GM21447 (cell line): ENCODE results near the gene BDH2.
A peak's percentile ranks its signal among the peaks of the same experiment; 100 is the strongest.

Experiments used
- ATAC-seq: cut with Tn5 transposase; IDR thresholded peaks from one replicate; pipeline ENCODE4 v1.9.1; 2021; ENCODE audit not compliant: unreplicated experiment

The BDH2 gene

DNA sequence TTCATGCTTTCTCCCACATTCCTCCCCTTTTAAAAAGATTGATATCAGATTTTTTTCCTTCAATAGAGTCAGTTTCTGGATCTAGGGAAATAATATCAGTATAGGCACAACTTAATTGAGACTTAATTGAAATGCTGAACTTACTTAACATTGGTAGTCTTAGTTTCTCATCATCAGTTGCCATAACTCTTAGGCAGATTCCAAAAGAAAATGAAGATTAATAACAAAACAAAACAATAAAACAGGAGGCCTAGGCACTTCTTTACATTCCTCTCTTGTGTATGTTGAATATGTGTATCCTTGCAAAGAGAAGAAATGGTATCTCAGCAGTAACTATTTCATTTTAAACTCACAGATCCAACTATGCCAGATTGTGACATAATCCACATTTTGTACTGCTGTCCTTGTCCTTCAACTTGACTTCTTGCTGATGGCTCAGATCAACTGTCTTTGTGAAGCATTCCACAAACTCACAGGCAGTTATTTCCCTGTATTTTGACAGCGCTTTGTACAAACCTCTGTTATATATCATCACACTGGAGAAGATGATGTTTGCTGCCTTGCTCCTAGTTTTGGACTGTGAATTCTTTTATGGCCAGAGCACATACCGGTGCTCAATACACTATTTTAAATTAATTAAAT, 14.0 kb downstream of the BDH2 start:
- ATAC-seq = no peak

DNA sequence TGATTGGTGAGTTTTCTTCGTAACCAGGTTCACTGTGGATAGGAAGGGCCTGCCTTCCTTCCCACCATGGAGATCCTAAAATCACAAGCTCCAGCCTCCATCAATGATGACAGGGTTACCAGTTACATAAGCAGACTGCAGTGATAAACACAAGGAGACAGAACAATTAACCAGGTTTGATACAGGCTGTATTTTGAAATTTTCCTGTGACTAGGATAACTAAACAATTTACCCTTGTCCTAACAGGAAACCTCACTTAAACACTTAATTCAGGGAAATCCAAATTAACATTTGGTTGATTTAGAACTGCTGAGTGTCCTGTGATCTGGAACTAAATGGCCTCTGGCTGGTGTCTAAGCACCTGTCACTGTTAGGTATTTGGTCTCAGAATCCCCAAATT, 20.0 kb downstream of the BDH2 start:
- no peak for ATAC-seq

DNA sequence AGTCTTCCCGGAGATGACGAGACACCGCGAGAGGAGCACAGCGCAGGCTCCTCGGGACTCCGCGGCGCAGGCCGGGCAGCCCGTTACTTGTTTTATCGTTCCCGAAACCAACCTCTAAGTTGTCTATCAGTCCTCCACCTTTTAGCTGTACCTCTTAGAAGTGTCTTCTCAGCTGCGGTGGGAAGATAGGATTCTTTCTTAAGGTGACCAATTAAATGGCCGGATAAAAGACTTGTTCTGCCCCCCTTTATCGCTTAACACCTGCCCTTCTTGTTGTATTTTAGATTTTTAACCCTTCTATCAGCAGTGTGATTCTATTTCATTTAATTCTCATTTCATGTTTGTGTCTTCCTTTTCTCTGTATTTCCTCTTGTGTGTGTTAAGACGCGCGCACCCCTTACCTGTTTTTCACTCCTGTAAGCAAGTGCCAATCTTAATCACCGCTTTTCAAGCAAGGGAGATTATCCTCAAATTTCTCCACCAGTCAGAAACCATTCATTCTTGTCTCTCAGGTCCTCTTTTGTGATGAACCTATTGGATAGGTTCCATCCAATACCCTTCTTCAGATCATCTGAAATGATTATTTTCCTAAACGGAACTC, 22.8 kb downstream of the BDH2 start, which contains the start of gene SLC9B2:
SLC9B2 (minus strand) TSS at position 15 of the 601 bp plus-strand sequence. CDS start 9,211 bp downstream, outside the sequence.
- ATAC-seq = peak; percentile 45

DNA sequence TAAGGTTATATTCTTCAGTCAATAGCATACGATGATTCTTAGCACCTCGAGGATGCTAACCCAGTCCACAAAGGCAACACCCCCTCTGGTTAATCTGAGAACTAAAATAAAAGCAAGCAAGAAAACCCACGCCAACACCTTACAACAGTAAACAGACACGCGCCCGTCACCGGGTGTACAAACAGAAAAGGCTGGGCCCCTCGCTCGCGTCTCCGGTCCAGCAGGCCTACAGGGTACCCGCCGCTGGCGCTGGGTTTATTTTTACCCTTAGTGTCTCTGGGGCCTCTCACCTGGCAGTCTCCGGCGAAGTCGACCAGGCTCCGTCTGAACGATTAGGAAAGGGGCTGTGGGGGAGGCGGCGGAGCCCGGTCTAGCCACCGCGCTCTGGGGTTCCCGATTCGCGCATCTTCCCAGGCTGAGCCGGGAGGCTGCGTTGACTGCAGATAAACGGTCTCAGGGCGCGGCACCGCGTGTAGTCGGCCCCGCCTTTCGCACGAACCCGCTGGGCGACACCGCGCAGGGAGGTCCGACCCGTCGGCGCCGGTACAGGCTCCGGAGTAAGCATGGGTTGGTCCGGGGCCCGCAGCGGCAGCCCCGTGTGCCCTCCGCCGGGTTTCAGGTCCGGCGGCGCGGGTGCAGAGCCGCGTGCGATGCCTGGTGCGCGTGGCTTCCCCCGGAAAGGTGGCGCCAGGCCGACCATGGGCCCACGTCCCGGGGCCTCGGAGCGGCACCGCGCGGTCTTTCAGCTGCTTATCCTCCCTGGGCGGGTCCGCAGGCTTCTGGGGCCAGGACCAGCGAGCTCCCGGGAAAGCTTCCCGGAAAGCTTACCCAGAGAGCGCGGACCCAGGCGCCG, 23.5 kb downstream of the BDH2 start:
- peak; percentile 49 for ATAC-seq

DNA sequence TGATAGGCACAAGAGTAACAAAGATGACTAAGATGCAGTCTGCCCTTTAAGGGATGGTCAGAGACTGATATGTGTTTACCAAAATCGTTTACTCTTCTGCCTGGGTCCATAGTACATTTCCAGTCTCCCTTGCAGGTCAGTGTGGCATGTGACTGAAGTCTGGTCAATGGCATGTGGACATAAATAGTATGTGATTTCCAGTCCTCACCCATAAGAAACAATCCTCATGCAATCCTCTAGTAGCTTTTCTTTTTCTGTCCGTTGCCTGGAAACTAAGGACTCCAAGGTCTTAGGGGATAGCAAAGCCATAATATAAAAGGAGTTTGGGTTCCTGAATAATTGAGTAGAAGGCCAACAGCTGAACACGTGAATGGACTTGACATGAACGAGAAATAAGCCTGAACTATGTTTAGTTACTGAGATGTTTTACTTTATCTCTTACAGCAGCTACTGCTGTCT, 24.2 kb downstream of the BDH2 start:
- ATAC-seq = peak; percentile 4

DNA sequence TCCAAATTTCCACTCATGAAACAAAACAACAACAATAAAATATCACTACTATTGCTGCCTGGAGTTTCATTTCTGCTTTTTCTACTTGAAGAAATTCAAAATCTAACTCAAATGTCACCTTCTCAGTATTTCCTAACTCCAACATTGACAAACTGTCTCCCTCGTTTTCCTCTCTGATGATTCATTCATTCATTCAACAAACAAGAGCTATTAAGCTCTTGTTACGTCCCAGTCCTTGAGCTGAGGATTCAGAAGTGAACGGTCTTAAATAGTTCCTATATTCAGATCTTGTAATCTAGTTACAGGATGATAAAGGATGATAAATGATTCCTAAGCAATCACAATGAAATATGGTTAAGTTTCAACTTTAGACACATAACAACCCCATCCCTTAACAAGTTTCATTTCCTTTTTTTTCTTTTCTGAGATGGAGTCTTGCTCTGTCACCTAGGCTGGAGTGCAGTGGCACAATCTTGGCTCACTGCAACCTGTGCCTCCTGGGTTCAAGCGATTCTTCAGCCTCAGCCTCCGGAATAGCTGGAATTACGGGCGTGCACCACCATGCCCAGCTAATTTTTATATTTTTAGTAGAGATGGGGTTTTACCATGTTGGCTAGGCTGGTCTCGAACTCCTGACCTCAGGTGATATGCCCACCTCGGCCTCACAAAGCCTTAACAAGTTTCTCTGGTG, 24.7 kb downstream of the BDH2 start:
- ATAC-seq = peak; percentile 44

DNA sequence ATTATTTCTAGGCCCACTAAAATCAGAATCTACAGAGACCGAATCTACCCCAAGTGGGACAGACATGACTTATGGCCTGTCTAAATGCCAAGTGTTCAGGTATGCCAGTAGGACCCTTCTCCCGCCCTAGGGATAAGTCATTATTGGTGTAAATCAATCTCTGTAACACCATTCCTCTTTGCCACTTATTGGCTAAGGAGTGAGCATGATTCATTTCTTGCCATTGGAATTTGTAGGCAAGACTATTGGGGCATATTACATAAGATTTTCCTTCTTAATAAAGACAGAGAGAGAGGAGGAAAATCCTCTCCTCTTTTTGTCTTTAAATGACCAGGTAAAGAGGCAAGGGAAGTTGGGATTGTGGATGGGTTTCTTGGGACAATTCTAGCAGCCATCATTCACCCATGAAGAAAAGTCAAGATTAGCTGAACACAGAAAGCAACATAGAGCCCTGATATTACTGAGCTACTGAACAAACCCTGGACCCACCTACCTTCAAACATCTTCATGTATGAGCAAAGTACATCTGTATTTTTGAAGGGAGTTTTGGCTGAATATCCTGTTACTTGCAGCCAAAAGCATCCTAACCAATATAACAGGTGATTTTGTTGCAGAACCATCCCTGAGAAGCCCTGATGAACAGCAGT, 25.7 kb downstream of the BDH2 start:
- ATAC-seq = no peak

DNA sequence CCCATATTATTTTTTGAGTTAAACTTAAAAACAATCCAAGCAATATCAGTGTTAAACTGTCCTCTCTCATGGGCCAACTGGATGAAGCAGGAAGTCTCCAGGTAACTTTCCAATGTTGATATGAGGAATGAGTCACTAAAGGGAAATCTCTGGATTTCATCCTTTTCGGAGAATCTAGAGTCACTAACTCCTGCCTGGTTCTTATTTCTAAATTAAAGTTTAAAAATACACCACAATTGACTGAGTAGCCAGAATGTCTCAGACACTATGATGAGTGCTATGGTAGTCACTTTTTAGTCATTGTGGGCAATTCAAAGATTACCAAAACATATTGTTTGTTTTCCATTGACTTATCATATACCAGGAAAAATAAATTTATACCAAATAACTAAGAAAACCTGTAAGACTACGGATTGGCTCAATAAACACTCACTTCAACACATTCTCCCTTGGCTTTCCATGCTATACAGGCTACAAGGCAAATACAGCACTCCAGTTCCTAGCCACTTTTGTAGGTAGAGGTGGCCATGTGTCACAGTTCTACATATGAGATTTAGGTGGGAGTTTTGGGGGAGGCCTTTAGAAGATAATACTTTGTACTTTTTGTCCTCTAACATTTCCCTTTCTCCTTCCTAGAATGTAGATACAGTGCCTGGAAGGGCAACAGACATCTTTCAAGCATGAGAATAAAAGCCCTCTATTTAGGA, 31.6 kb downstream of the BDH2 start:
- no peak for ATAC-seq

DNA sequence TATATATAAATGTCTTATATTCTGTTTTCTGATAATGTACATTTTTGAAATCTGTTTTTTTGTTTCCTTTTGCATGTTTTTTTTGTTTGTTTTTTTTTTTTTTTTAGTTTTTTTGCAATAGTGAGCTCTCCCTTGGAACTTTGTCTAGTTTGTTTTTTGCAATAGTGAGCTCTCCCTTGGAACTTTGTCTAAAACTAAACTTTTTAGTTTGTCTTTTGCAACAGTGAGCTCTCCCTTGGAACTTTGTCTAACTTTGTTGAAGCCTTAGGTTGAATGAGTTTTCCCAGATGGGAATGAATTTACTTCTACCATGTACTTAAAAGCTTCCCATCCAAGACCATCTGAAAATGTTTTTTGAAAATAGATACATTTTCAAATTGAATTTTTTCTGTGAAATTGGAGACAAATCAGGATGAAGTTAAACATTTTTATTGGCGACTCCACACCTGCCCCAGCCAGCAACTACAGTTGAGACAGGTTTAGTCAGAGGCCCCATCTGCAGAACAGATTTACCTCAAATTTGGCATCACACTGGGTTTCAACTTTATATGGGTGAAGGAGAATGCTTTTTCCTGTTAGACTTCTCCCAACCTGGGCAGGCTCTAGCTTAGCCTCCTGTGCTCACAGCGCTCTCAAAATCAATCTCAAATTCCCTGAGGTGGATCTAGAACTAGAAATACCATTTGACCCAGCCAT, 39.0 kb downstream of the BDH2 start:
- ATAC-seq = no peak

DNA sequence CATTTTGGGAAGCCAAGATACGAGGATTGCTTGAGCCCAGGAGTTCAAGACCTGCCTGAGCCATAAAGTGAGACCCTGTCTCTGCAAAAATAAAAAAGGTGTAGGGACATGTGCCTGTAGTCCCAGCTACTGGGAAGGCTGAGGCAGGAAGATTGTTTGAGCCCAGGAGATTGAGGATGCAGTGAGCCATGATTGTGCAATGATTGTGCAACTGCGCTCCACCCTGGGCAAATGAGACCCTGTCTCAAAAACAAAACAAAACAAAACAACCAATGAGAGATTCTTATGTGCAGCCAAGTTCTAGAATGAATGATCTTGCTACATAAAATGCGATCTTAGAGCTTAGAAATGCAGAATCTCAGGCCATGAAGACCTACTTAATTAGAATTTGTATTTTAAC, 45.6 kb downstream of the BDH2 start:
- ATAC-seq = no peak

DNA sequence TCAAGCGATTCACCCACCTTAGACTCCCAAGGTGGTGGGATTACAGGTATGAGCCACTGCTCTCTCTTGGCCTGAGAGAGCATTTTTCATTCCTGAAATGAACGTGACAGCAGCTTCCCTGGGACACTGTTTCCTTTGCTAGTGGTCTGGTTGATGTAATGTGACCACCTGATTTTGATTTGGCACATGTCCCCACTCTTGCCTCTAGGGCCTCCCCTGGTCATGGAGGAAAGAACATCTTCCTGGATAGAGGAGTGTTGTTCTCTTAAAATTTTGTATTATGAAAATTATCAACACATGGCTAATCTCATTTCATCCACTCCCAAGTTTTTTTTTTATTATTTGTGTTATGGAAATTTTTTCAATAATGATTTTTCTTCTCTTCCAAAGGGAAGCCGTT, 46.9 kb downstream of the BDH2 start:
- no peak for ATAC-seq

DNA sequence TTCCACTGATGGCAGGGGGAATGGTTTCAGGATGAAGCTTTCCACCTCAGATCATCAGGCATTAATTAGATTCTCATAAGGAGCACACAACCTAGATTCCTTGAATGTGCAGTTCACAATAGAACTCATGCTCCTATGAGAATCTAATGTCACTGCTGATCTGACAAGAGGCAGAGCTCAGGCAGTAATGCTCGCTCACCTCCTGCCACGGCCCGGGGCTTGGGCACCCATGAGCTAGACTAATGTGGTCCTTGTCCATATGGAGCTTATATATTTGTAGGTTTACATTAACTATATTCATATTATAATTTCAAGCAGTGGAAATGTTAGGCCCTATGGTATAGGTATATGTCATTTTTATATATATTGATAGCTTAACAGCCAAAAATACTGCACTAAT, 47.5 kb downstream of the BDH2 start:
- no peak for ATAC-seq

DNA sequence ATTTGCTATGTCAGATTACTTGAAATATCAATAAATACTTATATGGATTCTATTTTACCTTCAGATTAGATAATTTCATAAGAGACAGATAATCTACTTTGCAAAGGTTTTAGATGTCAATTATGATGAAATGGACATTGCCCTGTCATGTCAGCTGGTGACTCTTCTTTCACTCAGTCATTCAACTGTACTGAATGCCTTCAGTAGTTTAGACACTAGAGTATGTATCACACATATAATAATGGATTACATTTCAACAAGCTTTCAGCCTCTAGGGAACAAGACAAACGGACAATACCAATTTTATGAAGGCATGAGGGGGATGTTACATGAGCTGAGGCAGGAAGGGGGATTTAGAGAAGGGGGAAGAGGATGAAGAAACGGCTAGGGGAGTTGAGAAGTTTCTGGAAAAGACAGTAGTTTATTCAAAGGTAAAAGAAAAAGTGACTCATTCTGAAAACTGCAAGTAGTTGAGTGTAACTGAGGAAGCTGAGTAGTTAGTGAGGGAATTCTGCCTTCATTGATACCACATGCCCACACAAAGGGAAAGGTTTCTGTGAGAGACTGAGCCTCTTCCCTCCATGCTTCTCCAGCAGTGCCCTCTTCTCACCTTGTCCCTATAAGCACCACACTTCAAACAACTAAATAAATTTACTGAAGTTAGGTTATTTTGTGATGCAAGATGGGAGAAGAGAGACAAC, 48.7 kb downstream of the BDH2 start:
- ATAC-seq = peak; percentile 40

DNA sequence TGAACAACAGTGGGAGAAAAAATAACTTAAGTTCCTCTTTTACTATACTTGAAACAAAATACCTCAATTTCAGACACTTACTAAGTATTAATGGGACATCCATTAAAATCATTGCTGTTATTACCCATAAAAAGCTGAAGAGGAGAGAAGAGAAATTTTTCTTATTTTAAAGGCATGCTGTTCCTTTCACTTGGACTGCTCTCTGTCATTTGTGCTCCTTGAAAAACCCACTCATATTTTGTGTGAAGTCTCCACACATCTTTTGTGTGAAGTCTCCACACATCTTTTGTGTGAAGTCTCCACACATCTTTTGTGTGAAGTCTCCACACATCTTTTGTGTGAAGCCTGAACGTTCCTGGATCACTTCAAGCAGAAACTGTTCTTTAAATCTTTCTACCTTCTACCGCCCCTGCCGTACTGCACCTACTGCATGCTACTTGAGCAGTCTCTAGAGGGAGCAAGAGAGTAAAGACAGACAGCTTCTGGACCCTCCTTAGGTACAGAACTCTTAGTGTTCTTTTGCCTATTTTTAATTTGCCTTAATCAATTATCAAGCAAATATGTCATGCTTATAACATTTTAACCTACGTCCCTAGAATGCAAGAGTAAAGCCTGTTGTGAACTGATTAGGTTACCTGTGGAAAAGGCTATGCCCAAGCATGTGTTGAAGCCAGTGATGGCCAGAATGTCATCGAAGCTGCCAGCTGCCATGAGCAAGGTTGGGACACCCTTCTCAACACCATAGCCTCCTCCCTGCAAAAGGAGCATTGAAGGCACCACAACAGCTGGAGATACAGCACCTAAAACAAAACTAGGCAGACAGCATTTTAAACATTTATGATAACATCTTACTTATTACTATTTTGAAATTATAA, 53.0 kb downstream of the BDH2 start:
- ATAC-seq = peak; percentile 91

DNA sequence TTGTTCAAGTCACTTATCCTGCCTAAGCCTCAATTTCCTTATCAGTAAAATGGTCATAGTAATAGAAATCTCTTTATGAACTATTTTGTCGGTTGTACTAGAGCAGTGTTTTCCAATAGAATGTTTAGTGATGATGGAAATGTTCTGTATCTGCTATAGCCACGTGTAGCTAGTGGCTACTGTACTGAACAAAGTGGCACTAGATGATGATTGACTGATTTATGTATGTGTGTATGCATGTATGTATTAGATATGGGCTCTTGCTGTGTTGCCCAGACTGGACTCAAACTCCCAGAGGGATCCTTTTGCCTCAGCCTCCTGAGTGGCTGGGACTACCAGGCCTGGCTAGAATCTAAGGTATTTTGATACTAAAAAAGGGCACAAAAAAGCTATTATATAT, 55.5 kb downstream of the BDH2 start:
- ATAC-seq = no peak

DNA sequence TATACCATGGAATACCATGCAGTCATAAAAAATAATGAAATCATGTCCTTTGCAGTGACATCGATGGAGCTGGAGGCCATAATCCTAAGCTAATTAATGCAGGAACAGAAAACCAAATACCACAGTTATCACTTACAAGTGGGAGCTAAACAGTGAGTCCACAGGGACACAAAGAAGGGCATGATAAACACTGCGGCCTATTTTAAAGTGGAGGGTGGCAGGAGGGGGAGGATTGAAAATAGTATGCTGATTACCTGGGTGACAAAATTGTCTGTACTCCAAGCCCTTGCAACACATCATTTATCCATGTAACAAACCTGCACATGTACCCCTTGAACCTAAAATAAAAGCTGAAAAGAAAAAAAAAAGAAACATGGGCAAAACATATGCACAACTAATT, 63.5 kb downstream of the BDH2 start:
- ATAC-seq = no peak

DNA sequence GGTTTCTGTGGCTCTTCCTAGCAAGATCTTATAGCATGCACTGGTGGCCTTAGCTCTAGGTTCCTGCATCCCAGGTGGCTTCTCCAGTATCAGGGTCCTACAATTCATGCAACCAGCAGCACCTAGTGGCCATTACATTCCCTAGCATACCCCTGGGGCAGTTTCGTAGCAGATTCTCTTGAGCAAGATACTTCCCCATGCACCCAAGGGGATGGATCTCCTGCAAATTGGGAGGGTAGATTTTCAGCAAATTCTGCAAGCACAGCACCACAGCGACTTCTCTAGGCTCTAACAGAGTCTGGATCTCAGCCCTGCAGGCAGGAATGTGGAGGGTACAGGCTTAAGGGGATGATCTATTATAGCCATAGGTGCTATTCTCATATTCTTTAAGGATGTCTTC, 67.1 kb downstream of the BDH2 start:
- peak; percentile 66 for ATAC-seq

DNA sequence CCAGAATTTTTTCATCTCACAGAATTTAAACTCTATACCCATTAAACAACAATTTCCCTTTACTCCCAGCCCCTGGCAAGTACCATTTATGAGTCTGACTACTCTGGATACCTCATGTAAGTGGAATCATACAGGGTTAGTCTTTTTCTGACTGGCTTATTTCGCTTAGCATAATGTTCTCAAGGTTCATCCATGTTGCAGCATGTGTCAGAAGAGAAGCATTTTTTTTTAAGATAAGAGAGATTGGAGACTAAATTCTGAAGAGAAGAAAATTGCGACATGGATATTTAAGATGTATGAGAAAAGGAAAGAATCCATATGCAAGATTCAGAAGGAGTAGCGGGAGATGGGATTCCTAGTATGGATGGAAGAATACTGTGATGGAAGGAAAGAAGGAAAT, 68.8 kb downstream of the BDH2 start:
- ATAC-seq = no peak
